ENCODE results near the gene OTX2. TPM values are rescaled to one million over a fixed set of nuclear protein-coding genes. Genes with fewer than 3 reads are reported as not detected.

Gene OTX2
- total RNA-seq, 1 donor from 2014 or later, result not detected

DNA sequence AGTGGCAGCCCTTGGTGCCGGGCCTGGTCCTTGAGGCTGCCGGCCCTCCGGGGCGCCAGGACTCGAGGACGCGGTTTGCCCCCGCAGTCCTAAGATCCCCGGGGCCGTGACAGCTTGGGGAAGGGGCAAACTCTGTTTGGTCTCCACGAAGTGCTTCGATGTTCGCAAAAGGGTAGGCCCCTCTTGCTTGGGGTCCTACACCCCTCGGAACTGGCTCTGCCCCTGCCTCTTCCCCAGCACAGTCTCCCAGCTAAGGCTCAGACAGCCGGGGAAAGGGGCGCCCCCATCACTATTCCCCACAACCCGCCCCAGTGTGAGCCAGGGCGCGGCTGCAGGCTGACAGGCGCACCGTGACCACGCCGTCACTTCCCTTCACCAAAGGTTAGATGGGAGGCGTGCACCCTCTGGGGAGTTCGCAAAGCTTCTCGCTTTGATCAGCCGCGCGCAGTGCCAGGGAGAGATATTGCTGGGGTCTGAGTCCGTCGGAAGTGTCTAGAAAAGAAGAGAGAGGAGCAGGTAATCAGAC is 7.2 kb upstream of the OTX2 start:
- intact Hi-C loops (cut with micrococcal nuclease), result no loop called here
- Mint-ChIP-seq H3K4me3 (no peak overlapping the region), H3K36me3 (ENCODE audit: low read depth) (peaks cover 5% of the 10 kb centered on the region), H3K27me3 (peaks cover 62% of the 10 kb centered on the region), H3K9me3 (peaks cover 3% of the 10 kb centered on the region), H3K4me1 (no peaks in the 10 kb centered on the region), H3K27ac (no peak overlapping the region)
- DNase-seq, result no peak

GRCh38 chr14:56816574-56817391 is 6.5 kb upstream of the OTX2 start:
- H3K27me3 Mint-ChIP-seq, result peaks cover 65% of the 10 kb centered on the region
- peak; percentile 53 for DNase-seq
- peaks cover 6% of the 10 kb centered on the region for H3K36me3 Mint-ChIP-seq (ENCODE audit: low read depth)
- H3K4me3 Mint-ChIP-seq, result no peak overlapping the region
- no peaks in the 10 kb centered on the region for H3K4me1 Mint-ChIP-seq
- H3K27ac Mint-ChIP-seq, result no peak overlapping the region
- H3K9me3 Mint-ChIP-seq, result peaks cover 3% of the 10 kb centered on the region
- intact Hi-C loops (cut with micrococcal nuclease), result no loop called here

DNA sequence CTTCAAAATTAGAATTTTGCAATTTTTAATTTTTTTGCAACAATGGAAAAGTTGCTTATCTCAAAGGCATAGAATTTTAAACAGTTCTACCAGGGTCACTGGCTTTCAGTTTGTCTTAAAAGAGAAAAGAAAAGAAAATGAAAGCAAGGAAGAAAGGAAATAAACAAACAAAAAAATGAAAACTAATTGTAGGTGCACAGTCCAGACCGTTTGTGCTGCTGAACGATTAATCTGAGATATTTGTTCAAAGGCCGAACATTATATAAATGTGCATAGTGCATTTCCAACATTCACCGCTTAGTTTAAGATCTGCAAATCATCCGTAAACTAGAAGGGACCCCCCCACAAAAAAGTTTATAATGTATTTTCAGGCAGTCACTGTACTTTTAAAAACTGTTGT is 5.5 kb upstream of the OTX2 start:
- Mint-ChIP-seq H3K27ac (no peak overlapping the region), H3K4me3 (no peak overlapping the region), H3K36me3 (ENCODE audit: low read depth) (peaks cover 8% of the 10 kb centered on the region), H3K4me1 (peaks cover 2% of the 10 kb centered on the region), H3K27me3 (peaks cover 68% of the 10 kb centered on the region), H3K9me3 (peaks cover 8% of the 10 kb centered on the region)
- intact Hi-C loops (cut with micrococcal nuclease), result no loop called here
- peak; percentile 12 for DNase-seq

- H3K4me1 Mint-ChIP-seq, result peaks cover 3% of the 10 kb centered on the region
- peaks cover 8% of the 10 kb centered on the region for H3K36me3 Mint-ChIP-seq (ENCODE audit: low read depth)
- DNase-seq, result no peak
- intact Hi-C loops (cut with micrococcal nuclease), result loop anchor here (5.0 kb wide), 1 partner anchor 252 kb away; no protein-coding TSS in a partner anchor
- no peak overlapping the region for H3K27ac Mint-ChIP-seq
- peaks cover 11% of the 10 kb centered on the region for H3K9me3 Mint-ChIP-seq
- H3K4me3 Mint-ChIP-seq, result no peak overlapping the region
- peaks cover 71% of the 10 kb centered on the region for H3K27me3 Mint-ChIP-seq
These were observed 4.9 kb upstream of the OTX2 start for GRCh38 chr14:56814969-56815700.

DNA sequence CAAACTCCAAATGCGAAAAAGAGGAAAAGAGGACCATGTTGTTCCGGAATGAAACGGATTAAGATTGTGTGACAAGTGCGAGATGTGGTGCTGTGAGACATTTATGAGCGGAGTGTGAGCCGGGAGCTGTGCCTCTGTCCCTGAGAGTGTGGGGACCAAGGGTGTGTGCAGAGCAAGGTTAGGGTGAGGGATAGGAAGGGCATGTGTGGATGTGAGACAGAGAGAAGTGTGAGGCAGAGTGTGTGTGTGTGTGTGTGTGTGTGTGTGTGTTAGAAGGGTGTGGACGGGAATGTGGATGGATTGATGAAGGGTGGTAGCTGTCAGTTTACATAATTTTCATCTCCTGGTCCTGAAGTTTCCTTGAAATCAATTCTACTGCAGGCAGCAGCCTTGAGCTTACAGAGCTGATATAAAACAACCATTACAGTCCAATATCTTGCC is 4.3 kb upstream of the OTX2 start:
- Mint-ChIP-seq H3K27me3 (peaks cover 75% of the 10 kb centered on the region), H3K36me3 (ENCODE audit: low read depth) (peaks cover 13% of the 10 kb centered on the region), H3K4me3 (no peak overlapping the region), H3K9me3 (peaks cover 17% of the 10 kb centered on the region), H3K27ac (no peak overlapping the region), H3K4me1 (peaks cover 7% of the 10 kb centered on the region)
- DNase-seq, result peak; percentile 26
- intact Hi-C loops (cut with micrococcal nuclease), result loop anchor here (5.0 kb wide), 1 partner anchor 253 kb away; no protein-coding TSS in a partner anchor

DNA sequence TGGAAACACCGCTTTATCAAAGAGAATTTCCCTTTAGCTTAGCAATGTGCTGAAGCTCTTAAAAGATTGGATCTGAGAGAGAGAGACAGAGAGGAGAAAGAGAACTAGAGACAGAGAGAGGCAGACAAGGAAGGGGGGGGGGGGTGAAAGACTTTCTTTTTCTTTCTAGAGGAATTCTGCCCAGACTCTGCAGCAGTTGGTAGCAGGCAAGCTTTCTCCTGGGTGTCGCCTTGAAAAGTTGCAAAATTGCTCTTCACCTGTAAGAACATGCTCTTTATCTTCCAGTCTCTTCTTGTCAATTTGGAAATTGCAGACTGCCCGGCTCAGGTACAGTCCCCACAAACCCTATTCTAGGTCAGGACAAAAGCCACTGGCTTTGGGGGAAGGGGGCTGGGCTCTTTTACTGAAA is 2.9 kb upstream of the OTX2 start:
- peaks cover 17% of the 10 kb centered on the region for H3K9me3 Mint-ChIP-seq

DNA sequence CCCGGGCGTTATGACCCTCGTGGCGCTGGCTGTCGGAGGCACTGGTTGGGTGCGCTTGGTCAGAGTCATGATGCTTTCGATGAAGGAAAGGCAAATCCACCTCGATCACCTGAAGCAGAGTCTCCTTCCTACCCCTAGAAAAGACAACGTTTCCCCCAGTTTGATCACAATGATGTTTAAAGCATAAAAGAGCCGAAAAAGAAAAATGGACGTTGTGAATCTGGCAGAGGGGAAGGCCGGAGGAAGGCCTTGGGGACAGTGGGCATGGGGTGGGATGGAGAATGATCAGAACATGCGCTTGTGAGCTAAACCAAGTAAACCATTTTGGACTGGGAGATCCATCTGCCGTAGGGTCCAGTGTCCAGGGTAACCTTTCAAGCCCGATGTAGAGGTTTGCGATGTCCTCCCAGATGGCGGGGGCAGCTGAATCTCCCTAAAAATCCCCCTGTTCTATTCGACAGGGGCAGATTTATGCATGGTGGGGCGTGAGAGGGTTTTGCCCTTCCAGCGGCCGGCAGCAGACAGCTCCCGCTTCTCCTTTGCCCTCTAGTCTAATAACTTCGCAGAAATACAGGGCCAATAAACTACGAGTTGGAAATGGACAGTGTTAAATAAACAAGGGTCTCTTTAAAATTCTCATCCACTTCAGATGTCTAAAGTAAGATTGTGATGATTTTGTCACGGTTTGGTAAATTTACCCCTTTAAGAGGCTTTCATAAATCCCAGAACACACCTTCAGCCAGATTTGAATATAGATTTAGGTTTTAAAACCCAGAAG is 2.3 kb upstream of the OTX2 start:
- H3K4me1 Mint-ChIP-seq, result peaks cover 7% of the 10 kb centered on the region
- no peak overlapping the region for H3K4me3 Mint-ChIP-seq
- H3K27ac Mint-ChIP-seq, result no peak overlapping the region
- peaks cover 17% of the 10 kb centered on the region for H3K9me3 Mint-ChIP-seq
- peak; percentile 50 for DNase-seq
- intact Hi-C loops (cut with micrococcal nuclease), result loop anchor here (5.0 kb wide), 1 partner anchor 255 kb away; no protein-coding TSS in a partner anchor
- H3K27me3 Mint-ChIP-seq, result peaks cover 73% of the 10 kb centered on the region
- peaks cover 17% of the 10 kb centered on the region for H3K36me3 Mint-ChIP-seq (ENCODE audit: low read depth)

More for the DNA sequence above, 2.9 kb upstream of the OTX2 start:
- intact Hi-C loops (cut with micrococcal nuclease), result loop anchor here (5.0 kb wide), 1 partner anchor 254 kb away; no protein-coding TSS in a partner anchor
- H3K27ac Mint-ChIP-seq, result no peak overlapping the region
- peaks cover 74% of the 10 kb centered on the region for H3K27me3 Mint-ChIP-seq
- DNase-seq, result peak; percentile 32
- peaks cover 14% of the 10 kb centered on the region for H3K36me3 Mint-ChIP-seq (ENCODE audit: low read depth)
- no peak overlapping the region for H3K4me3 Mint-ChIP-seq
- peaks cover 7% of the 10 kb centered on the region for H3K4me1 Mint-ChIP-seq

- Mint-ChIP-seq H3K27ac (no peak overlapping the region), H3K9me3 (peaks cover 21% of the 10 kb centered on the region), H3K4me3 (no peak overlapping the region), H3K27me3 (peaks cover 76% of the 10 kb centered on the region), H3K36me3 (ENCODE audit: low read depth) (peaks cover 21% of the 10 kb centered on the region), H3K4me1 (peaks cover 7% of the 10 kb centered on the region)
- intact Hi-C loops (cut with micrococcal nuclease), result loop anchor here (2.0 to 5.0 kb wide), 2 partner anchors 15 to 256 kb away; no protein-coding TSS in a partner anchor
- peak; percentile 54 for DNase-seq
These were observed 1.5 kb upstream of the OTX2 start for GRCh38 chr14:56811593-56812363.

GRCh38 chr14:56810836-56811592 is 735 bp upstream of the OTX2 start:
- H3K4me1 Mint-ChIP-seq, result peaks cover 7% of the 10 kb centered on the region
- DNase-seq, result no peak
- H3K27me3 Mint-ChIP-seq, result peaks cover 79% of the 10 kb centered on the region
- peaks cover 21% of the 10 kb centered on the region for H3K36me3 Mint-ChIP-seq (ENCODE audit: low read depth)
- H3K4me3 Mint-ChIP-seq, result no peak overlapping the region
- intact Hi-C loops (cut with micrococcal nuclease), result loop anchor here (2.0 to 5.0 kb wide), 2 partner anchors 14 to 256 kb away; no protein-coding TSS in a partner anchor
- H3K9me3 Mint-ChIP-seq, result peaks cover 29% of the 10 kb centered on the region
- peak overlapping the region; percentile 48 for H3K27ac Mint-ChIP-seq

- peaks cover 9% of the 10 kb centered on the region for H3K4me1 Mint-ChIP-seq
- peak; percentile 41 for DNase-seq
- intact Hi-C loops (cut with micrococcal nuclease), result loop anchor here (2.0 to 5.0 kb wide), 2 partner anchors 13 to 258 kb away; no protein-coding TSS in a partner anchor
- peaks cover 39% of the 10 kb centered on the region for H3K9me3 Mint-ChIP-seq
- H3K27me3 Mint-ChIP-seq, result peaks cover 78% of the 10 kb centered on the region
- H3K36me3 Mint-ChIP-seq (ENCODE audit: low read depth), result peaks cover 20% of the 10 kb centered on the region
- H3K4me3 Mint-ChIP-seq, result peak overlapping the region; percentile 10
- peak overlapping the region; percentile 85 for H3K27ac Mint-ChIP-seq
These were observed 771 bp downstream of the OTX2 start for GRCh38 chr14:56809270-56810146.

All from activated CD4-positive, alpha-beta T cell treated with anti-CD3 and anti-CD28 coated beads, Interleukin-2, amount 10 ng/mL, durations not matched to agents 24 days and 14 days (primary cell).